GM18502 (cell line): ENCODE measurements around the gene TBCA.

Experiments used
- ATAC-seq: cut with Tn5 transposase; IDR thresholded peaks from one replicate; pipeline ENCODE4 v1.9.1; 2021; ENCODE audit warnings: mild to moderate bottlenecking; ENCODE audit not compliant: unreplicated experiment, poor library complexity

TBCA gene

DNA sequence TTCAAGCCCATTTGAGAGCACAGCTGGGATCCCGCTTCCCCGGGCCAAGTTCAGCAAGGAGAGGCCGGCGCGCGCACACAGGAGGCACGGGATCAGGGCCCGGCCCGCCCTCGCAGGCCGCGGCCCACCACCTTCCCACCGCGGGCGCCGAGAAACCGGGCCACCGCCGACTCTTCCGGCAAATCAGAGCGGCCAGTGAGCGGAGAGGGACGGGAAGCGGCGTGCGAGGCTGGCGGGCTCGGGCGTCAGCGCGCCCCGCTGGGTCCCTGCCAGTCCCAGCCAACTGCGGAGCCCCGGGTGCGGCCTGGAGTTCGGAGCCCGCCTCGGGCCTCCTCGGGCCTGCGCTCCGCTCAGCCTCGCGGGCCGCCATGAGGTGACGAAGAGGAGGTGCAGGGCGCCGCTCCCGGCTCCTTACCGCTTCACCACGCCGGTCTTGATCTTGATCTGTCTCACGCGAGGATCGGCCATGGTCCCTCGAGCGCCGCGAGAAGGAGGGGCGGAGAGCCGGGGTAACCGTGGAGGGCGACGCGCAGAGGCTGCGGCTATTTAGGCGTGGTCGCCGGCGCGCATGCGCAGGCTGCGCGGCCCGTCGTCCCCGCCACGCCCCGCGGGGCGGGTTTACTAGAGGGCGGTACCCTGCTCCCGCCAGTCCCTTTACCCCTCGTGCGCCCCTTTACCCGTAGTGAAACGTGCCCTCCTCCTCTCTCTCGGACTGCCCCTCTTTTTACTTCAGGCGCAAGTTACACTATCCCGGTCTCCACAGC is at the start of gene TBCA:
TSS of gene TBCA (minus strand) at position 550 of the 764 bp plus-strand sequence. CDS start at position 468, 82 bp downstream.
- ATAC-seq, result peak; percentile 85

- ATAC-seq, result no peak
These were observed 48.8 kb upstream of the TBCA start for GRCh38 chr5:77824981-77825380.

DNA sequence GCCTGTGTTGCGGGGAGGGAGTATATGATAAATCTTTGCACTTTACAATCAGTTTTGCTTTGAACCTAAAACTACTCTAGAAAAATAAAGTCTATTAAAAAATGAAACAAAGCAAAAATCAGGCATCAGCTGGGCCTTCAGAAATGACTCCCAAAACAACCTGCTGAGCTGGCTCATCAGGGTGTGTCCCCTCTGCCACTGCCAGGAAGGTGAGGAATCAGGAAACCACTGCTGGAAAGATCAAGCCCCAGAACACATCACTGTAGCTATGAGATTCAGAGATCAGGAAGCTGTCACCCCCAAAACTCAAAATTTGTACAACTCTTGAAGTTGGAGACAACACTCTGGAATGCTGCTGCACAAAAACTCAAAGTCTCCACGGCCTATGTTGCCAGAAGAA is 40.5 kb upstream of the TBCA start:
- ATAC-seq, result no peak

DNA sequence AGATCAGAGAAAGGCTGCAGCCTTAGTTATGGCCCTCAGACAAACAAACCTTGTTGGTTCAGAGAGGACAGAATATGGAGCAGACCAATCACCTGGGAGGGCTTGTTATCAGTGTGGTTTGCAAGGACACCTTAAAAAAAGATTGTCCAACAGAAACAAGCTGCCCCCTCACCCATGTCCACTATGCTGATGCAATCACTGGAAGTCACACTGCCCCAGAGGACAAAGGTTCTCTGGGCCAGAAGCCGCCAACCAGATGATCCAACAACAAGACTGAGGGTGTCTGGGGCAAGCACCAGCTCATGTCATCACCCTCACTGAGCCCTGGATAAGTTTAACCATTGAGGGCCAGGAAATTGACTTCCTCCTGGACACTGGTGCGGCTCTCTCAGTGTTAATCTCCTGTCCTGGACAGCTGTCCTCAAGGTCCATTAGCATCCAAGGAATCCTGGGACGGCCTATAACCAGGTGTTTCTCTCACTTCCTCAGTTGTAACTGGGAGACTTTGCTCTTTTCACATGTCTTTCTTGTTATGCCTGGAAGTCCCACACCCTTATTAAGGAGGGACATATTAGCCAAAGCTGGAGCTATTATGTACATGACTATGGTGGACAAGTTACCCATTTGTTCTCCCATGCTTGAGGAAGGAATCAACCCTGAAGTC is 36.9 kb upstream of the TBCA start:
- ATAC-seq, result no peak

- no peak for ATAC-seq
These were observed 30.2 kb upstream of the TBCA start for GRCh38 chr5:77806213-77806843.

DNA sequence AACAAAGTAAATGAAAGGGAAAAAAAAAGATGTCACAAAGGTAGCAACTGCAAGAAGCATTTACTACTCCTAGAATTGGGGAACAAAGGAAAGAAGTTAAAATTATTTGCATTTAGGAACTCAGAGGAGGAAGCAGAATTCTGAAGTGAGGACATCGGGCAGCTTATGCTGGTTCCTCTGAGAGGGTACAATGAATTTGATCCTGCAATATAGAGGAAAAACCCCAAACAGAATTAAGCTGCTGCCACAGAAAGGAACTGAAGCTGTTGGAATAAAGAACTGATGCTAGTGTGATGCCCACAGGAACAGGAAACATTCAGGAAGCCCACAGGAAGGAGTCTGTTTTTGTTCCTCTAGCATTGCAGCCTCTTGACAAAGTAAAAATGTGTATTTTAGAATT is 22.3 kb upstream of the TBCA start:
- ATAC-seq, result no peak

DNA sequence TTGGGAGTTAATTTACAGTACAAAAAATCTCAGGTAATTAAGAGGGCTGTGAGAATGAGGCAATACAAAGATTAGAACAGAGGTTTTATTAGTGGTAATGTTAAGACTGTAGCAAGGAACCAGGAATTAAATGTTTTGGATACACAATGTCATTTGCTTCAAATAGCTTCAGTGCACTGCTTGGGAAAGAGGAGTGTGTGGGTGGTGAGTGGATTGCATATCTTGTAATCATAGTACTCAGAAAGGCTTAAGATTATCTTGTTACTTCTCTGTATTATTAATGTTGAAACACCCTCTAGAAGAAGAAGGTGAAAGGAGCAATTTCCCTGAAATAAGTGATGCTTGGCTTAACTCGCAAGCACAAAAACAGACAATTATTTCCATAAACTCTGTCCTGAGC is 21.0 kb upstream of the TBCA start:
- no peak for ATAC-seq

GRCh38 chr5:77795846-77796245 is 19.7 kb upstream of the TBCA start:
- no peak for ATAC-seq

- ATAC-seq, result no peak
These were observed 19.1 kb upstream of the TBCA start for GRCh38 chr5:77795268-77795667.

- ATAC-seq, result no peak
These were observed 15.8 kb upstream of the TBCA start for GRCh38 chr5:77791926-77792325.

DNA sequence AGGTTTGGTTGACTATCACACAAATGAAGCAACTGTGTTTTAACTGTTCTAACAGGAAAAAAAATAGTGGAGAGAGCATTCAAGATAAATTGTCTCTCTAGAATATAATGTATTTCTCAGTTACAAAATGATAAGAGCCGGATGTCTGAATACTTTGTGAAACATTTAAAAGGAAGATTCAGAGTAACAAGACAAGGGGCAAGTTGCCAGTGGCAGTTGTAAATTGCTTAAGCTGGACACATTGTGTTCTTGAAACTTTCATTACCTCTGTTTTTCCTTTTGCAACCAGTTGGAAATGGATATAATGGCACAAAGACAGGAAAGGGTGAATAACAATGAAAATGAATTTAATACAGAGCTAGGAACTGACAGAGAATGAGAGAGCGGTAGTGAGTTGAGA is 15.2 kb upstream of the TBCA start:
- ATAC-seq, result no peak

- no peak for ATAC-seq
These were observed 9.1 kb upstream of the TBCA start for GRCh38 chr5:77785229-77785628.

DNA sequence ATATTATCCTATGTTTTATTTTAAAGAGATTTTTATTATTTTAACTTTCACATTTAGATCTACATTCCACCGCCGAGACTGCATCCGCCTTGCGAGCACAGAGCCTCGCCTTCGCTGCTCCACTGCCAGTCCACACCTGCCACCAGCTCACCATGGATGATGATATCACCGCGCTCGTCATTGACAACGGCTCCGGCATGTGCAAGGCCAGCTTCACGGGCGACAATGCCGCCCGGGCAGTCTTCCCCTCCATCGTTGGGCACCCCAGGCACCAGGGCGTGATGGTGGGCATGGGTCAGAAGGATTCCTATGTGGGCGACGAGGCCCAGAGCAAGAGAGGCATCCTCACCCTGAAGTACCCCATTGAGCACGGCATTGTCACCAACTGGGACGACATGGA is 8.6 kb upstream of the TBCA start:
- no peak for ATAC-seq

- no peak for ATAC-seq
These were observed 4.9 kb upstream of the TBCA start for GRCh38 chr5:77781076-77781475.

DNA sequence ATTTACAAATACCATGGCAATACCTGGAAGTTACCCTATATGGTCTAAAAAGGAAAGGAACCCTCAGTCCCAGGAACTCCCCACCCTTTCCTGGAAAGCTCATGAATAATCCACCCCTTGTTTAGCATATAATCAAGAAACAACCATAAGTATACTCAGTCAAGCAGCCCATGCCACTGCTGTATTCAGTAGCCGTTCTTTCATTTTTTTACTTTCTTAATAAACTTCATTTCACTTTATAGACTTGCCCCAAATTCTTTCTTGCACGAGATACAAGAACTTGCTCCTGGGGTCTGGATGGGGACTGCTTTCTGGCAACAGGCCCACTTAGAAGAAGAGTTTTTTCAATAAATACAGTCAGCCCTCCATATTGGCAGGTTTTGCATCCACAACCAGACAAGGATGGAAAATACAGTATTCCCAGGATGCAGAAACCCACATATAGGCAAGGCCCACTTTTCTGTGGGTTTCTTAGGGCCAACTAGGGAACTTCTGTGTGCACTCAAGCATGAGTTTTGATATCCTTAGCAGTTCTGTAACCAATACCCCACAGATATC is 2.8 kb upstream of the TBCA start:
- no peak for ATAC-seq

DNA sequence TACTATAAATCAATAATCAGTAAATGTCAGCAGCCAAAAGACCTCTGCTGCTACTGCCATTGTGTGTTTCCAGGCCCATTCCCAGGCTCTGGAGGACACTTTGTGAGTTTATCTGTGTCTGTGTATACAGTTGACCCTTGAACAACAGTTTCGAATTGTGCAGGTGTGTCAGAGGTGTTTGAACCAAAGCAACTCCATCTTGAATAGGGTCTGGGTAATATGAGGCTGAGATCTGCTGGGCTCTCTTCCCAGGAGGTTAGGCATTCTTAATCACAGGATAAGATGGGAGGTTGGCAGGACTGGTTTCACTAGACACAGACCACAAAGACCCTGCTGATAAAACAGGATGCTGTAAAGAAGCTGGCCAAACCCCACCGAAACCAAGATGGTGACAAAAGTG is 2.3 kb upstream of the TBCA start:
- ATAC-seq, result no peak

DNA sequence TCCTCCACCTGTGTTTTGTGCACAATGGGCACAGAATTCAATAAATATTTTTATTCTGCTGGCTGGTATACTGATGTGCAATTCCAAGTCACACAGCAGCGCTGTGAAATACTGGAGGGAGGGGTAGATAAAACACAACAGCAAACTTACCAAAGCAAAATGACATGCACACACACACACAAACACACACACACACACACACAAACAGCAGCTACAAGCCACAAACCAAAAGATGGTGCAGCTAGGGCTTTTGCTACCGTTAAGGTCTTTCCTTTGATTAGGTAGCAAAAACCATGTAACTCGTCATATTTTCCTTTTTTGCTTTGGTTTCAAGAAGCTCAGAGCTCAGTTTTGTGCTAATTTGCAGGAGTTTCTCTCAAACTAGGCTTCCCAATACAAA is 1.8 kb upstream of the TBCA start:
- no peak for ATAC-seq

DNA sequence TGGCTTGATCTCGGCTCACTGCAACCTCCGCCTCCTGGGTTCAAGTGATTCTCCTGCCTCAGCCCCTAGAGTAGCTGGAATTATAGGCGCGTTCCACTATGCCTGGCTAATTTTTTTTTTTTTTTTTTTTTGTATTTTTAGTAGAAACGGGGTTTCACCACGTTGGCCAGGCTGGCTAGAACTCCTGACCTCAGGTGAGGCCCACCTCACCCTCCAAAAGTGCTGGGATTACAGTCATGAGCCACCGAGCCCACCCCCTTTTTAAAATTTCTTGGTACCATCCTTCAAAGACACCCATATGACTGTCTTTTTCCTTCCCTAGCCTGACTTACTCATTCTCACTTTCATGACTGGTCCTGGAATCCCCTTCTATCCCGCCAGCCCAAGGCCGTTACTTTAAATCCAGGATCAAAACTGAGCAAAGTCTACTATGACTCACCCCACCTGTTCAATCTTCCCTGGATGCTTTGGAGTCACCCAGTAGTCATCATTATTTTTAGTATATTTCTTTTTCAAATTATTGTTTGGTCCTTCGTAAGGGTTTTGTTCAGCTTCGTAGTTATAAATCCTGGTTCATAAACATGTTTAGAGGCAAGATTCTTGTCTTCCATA is 1.2 kb upstream of the TBCA start:
- ATAC-seq, result no peak

GRCh38 chr5:77776554-77777206 is 541 bp upstream of the TBCA start:
- ATAC-seq, result no peak
